HK-2 (cell line): ENCODE measurements around the gene CADM1.

Experiments used
- DNase-seq: peaks from one replicate; pipeline ENCODE4 v3.0.0-alpha.2; 2018; ENCODE audit not compliant: unreplicated experiment

Gene CADM1

GRCh38 chr11:115244758-115245157 lies 259.5 kb downstream of the CADM1 start:
- DNase-seq, result no peak

- no peak for DNase-seq
Observed at GRCh38 chr11:115244296-115244695, 259.9 kb downstream of the CADM1 start.

- no peak for DNase-seq
Observed at GRCh38 chr11:115242982-115243381, 261.2 kb downstream of the CADM1 start.

GRCh38 chr11:115241899-115242298 lies 262.3 kb downstream of the CADM1 start:
- DNase-seq, result no peak

GRCh38 chr11:115238791-115239190 lies 265.4 kb downstream of the CADM1 start:
- DNase-seq, result no peak

GRCh38 chr11:115238086-115238485 lies 266.1 kb downstream of the CADM1 start:
- DNase-seq, result no peak

GRCh38 chr11:115237578-115237977 lies 266.6 kb downstream of the CADM1 start:
- DNase-seq, result no peak

- DNase-seq, result no peak
Observed at GRCh38 chr11:115234794-115235193, 269.4 kb downstream of the CADM1 start.

GRCh38 chr11:115226556-115226955 lies 277.7 kb downstream of the CADM1 start:
- peak; percentile 76 for DNase-seq

- no peak for DNase-seq
Observed at GRCh38 chr11:115224551-115224950, 279.7 kb downstream of the CADM1 start.

- DNase-seq, result no peak
Observed at GRCh38 chr11:115222863-115223530, 281.2 kb downstream of the CADM1 start.

- peak; percentile 27 for DNase-seq
Observed at GRCh38 chr11:115222218-115222862, 281.9 kb downstream of the CADM1 start.

- no peak for DNase-seq
Observed at GRCh38 chr11:115221461-115222069, 282.6 kb downstream of the CADM1 start.

- no peak for DNase-seq
Observed at GRCh38 chr11:115220911-115221310, 283.3 kb downstream of the CADM1 start.

- DNase-seq, result no peak
Observed at GRCh38 chr11:115220423-115220822, 283.8 kb downstream of the CADM1 start.

GRCh38 chr11:115219376-115219775 lies 284.8 kb downstream of the CADM1 start:
- no peak for DNase-seq

GRCh38 chr11:115217726-115218311 lies 286.4 kb downstream of the CADM1 start:
- peak; percentile 43 for DNase-seq

- no peak for DNase-seq
Observed at GRCh38 chr11:115215694-115216617, 288.3 kb downstream of the CADM1 start.

GRCh38 chr11:115214644-115215234 lies 289.5 kb downstream of the CADM1 start:
- no peak for DNase-seq

- DNase-seq, result no peak
Observed at GRCh38 chr11:115213007-115213406, 291.2 kb downstream of the CADM1 start.

GRCh38 chr11:115208808-115209259 lies 295.4 kb downstream of the CADM1 start:
- no peak for DNase-seq
